Heart left ventricle (tissue), 13 donors: Measurements from ENCODE around the gene ASCC2.

Experiments
- POLR2A ChIP-seq, 2 donors: fragments of 450-650 bp; IDR thresholded peaks; one replicate each; pipeline ENCODE4 v1.6.1; 2017; ENCODE audit warnings: antibody characterized with exemption in 2 of 2, mild to moderate bottlenecking in 2 of 2, moderate library complexity in 2 of 2
- TF ChIP-seq, protein P1 (sequence below), 12 donors: fragments of 200-600 bp; sonication (generic) in 4 of 12; IDR thresholded peaks; one replicate each; pipeline versions ENCODE4 v1.5.0 to v1.8.0; 2018 to 2022; ENCODE audit warnings: antibody characterized with exemption in 12 of 12, mild to moderate bottlenecking in 5 of 12
- donor health status: ischemic (EF 13 %, LVEDD 7.1; RV severe dilation, severe dysfunction).
- donor health status: DM: no; HTN: yes; CAD: no.
- donor health status: DM: no; HTN: no; CAD: no.
- donor health status: ischemic (EF 25% LVEDD 6.9; RV normal size, moderate dysfunction).
- donor health status: ischemic (EF 25% LVEDD 5.7; RV mildly dilated, moderate dysfunction).
- donor health status: ischemic (EF 35%, LVEDD 5.7; RV mildly dilated, moderate dysfunction).
- donor health status: nonischemic (EF 11% LVEDD 7.7; RV severe dilation, severe dysfunction).
- donor health status: DM: yes; HTN: yes; CAD: no.
- donor health status: PGD.
- donor health status: ischemic (EF 29% LVEDD 5.4; RV normal size, mild dysfunction).
- donor health status: nonischemic (EF 23%, LVEDD 6.1; RV moderate dilation, normal function).

GRCh38 chr22:29840498-29840897 lies 2.4 kb upstream of the ASCC2 start:
- TF ChIP-seq, protein P1, sequence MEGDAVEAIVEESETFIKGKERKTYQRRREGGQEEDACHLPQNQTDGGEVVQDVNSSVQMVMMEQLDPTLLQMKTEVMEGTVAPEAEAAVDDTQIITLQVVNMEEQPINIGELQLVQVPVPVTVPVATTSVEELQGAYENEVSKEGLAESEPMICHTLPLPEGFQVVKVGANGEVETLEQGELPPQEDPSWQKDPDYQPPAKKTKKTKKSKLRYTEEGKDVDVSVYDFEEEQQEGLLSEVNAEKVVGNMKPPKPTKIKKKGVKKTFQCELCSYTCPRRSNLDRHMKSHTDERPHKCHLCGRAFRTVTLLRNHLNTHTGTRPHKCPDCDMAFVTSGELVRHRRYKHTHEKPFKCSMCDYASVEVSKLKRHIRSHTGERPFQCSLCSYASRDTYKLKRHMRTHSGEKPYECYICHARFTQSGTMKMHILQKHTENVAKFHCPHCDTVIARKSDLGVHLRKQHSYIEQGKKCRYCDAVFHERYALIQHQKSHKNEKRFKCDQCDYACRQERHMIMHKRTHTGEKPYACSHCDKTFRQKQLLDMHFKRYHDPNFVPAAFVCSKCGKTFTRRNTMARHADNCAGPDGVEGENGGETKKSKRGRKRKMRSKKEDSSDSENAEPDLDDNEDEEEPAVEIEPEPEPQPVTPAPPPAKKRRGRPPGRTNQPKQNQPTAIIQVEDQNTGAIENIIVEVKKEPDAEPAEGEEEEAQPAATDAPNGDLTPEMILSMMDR (IDR thresholded peaks at IDR 0.05) = no peak
- TF ChIP-seq POLR2A (IDR thresholded peaks at IDR 0.05) = no peak
